Skeletal muscle satellite cell (primary cell): ENCODE data around the gene GPR160.
A peak's percentile ranks its signal among the peaks of the same experiment; 100 is the strongest.

Experiments used
- H3K27me3 ChIP-seq: 2 replicates; pipeline ENCODE4 v1.7.0; 2013; ENCODE audit warnings: low read length; ENCODE audit not compliant: control insufficient read depth, insufficient read depth
- H3K36me3 ChIP-seq: 2 replicates; pipeline ENCODE4 v1.7.0; 2013; ENCODE audit warnings: mild to moderate bottlenecking, control low read depth, low read length; ENCODE audit not compliant: insufficient read depth
- H3K4me1 ChIP-seq: 2 replicates; pipeline ENCODE4 v1.7.0; 2013; ENCODE audit warnings: low read length; ENCODE audit not compliant: control insufficient read depth, insufficient read depth
- H3K4me2 ChIP-seq: 2 replicates; pipeline ENCODE4 v1.7.0; 2013; ENCODE audit warnings: mild to moderate bottlenecking, low read length
- H3K4me3 ChIP-seq: 2 replicates; pipeline ENCODE4 v1.7.0; 2013; ENCODE audit warnings: low read length
- H3K9ac ChIP-seq: 2 replicates; pipeline ENCODE4 v1.7.0; 2013; ENCODE audit warnings: mild to moderate bottlenecking, low read depth, low read length, moderate library complexity
- H3K9me3 ChIP-seq: replicated peaks from 2 replicates; pipeline ENCODE4 v1.7.0; 2013; ENCODE audit warnings: mild to moderate bottlenecking, control low read depth, low read length

Gene GPR160

GRCh38 chr3:170033489-170033888 lies 4.3 kb upstream of the GPR160 start:
- H3K4me2 ChIP-seq, result no peak overlapping the region
- H3K27me3 ChIP-seq, result peaks cover 4% of the 10 kb centered on the region
- H3K4me3 ChIP-seq, result no peak overlapping the region
- no peaks in the 10 kb centered on the region for H3K36me3 ChIP-seq
- peaks cover 4% of the 10 kb centered on the region for H3K4me1 ChIP-seq
- H3K9ac ChIP-seq, result no peak overlapping the region
- no peaks in the 10 kb centered on the region for H3K9me3 ChIP-seq

- peaks cover 31% of the 10 kb centered on the region for H3K27me3 ChIP-seq
- no peaks in the 10 kb centered on the region for H3K36me3 ChIP-seq
- peak overlapping the region; percentile 85 for H3K4me2 ChIP-seq
- peak overlapping the region; percentile 26 for H3K9ac ChIP-seq
- H3K4me3 ChIP-seq, result peak overlapping the region; percentile 70
- H3K9me3 ChIP-seq, result no peaks in the 10 kb centered on the region
- peaks cover 9% of the 10 kb centered on the region for H3K4me1 ChIP-seq
These were observed 777 bp downstream of the GPR160 start for GRCh38 chr3:170038434-170039110.

DNA sequence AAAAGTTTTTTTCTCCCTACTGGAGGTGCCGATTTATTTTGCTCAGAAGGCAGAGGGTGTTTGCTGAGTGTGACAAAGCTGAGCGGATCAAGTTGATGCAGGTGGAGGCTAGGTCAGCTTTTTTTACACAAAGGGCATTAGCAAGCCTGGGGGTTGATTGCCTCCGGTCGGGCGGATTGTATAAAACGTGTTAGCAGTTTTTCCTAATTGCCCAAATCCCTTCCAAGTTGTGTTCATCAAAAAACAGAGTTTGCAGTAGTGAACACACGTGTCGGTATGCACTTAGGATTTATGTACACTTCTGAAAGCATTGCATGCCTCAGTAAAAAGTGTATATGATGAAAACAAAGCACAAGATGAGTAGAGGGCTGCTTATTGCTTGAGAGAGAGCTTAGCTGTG lies 2.6 kb downstream of the GPR160 start:
- Histone ChIP-seq H3K27me3 (peaks cover 31% of the 10 kb centered on the region), H3K9me3 (no peaks in the 10 kb centered on the region), H3K36me3 (no peaks in the 10 kb centered on the region), H3K4me3 (no peak overlapping the region), H3K4me1 (peaks cover 9% of the 10 kb centered on the region), H3K9ac (no peak overlapping the region), H3K4me2 (no peak overlapping the region)

DNA sequence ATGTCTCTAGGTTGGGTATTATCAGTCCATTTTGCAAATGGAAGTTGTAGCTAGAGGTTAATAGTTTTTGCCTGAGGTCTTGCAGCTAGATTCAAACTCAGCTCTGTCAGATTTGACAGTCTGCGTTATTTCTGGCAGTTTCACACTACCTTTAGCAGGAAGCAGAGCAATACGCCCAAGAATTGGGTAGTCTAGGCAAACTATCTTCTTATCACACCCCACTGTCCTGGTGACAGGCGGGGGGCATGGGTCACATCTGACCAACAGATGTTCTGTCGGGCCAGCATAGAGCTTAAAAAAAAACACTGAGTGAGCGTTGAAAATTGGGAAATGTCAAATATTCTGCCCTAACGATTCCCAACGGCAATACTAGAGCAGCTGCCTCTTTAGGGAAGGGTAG lies 5.7 kb downstream of the GPR160 start:
- Histone ChIP-seq H3K4me3 (no peak overlapping the region), H3K4me2 (no peak overlapping the region), H3K4me1 (peaks cover 4% of the 10 kb centered on the region), H3K9me3 (no peaks in the 10 kb centered on the region), H3K36me3 (no peaks in the 10 kb centered on the region), H3K27me3 (peaks cover 27% of the 10 kb centered on the region), H3K9ac (no peak overlapping the region)

DNA sequence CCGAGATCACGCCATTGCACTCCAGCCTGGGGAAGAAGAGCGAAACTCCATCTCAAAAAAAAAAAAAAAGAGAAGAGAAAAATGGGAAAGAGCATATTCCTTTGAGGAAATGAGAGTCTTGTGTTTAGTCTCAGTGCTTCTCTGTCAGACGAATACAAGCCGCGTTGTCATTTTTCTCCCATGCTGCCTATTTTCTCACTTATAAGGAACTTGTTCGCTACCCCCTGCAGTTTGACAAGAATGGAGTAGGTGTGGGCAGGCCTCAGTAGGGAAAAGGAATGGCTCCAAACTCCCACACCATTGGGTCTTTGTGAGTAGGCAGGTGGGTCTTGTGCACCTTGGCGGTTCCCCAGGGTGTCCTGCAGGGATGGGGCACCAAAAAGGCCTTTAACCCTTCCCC lies 6.5 kb downstream of the GPR160 start:
- Histone ChIP-seq H3K4me1 (peaks cover 1% of the 10 kb centered on the region), H3K36me3 (no peaks in the 10 kb centered on the region), H3K9ac (no peak overlapping the region), H3K9me3 (no peaks in the 10 kb centered on the region), H3K27me3 (peaks cover 20% of the 10 kb centered on the region), H3K4me3 (no peak overlapping the region), H3K4me2 (no peak overlapping the region)

DNA sequence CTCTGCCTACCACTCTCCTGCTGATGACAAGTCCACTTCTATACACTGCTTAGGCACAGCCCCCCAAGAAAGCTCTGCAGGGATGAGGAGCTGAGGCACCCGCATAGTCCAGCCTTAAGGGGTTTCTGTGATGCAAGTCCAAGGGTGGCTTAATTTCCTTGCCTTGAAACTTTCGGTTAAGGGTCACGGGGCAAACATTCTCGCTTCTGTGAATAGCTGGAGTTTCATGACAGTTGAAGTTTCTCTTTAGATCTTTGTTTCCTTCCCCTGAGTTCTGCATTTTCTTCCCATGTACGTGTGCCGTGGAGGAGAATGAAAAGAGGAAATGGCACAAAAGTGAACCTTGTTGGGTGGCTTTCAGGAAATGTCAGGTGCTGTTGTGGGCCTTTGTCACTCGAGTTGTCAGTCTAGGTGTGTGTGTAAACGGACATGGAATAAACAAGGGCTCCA lies 7.0 kb downstream of the GPR160 start:
- Histone ChIP-seq H3K4me1 (peaks cover 7% of the 10 kb centered on the region), H3K9ac (no peak overlapping the region), H3K4me3 (no peak overlapping the region), H3K36me3 (no peaks in the 10 kb centered on the region), H3K4me2 (no peak overlapping the region), H3K27me3 (peaks cover 15% of the 10 kb centered on the region), H3K9me3 (no peaks in the 10 kb centered on the region)

DNA sequence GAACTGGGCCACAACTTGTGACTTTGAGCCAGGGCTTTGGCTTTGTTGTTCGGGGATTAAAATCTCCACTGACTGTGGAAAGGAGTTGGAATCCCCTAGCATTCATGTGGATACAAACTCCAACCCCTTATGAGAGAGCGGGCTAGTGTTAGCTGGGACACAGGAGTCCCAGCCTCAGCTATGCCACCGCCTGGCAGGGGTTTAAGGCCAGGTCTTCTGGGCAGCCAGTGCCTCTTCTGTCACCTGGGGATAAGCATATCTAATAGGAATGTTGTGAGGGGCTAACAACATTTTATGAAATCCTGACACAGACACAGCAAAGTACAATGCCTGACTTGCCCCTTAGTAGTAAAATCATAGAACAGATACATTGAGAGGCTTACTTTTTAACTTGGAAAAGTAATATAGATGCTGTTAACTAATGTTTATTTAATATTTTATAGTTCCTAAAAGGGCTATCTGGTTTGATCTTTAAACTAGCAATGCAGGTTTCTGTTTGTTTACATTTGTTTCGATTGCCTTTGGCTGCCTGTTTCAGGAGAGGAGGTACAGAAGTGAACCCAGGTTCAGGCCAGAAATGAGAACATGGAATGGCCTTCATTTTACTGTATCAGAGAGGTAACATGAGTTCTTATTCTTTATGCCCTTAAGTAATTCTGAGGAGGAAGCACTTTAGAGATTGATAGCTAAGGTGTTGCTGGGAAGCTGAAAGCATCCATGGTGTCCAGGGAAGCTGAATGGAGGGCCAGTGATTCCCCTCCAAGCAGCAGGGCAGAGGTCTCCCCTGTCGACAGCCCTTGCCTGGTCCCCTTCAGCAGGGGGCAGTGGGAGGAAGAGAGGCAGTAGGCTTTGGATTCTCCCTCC lies 8.7 kb downstream of the GPR160 start:
- no peak overlapping the region for H3K4me3 ChIP-seq
- H3K27me3 ChIP-seq, result peaks cover 3% of the 10 kb centered on the region
- no peaks in the 10 kb centered on the region for H3K9me3 ChIP-seq
- no peak overlapping the region for H3K9ac ChIP-seq
- peaks cover 8% of the 10 kb centered on the region for H3K4me1 ChIP-seq
- H3K4me2 ChIP-seq, result no peak overlapping the region
- H3K36me3 ChIP-seq, result no peaks in the 10 kb centered on the region

- Histone ChIP-seq H3K9ac (no peak overlapping the region), H3K4me2 (no peak overlapping the region), H3K4me1 (peaks cover 8% of the 10 kb centered on the region), H3K27me3 (no peaks in the 10 kb centered on the region), H3K4me3 (no peak overlapping the region), H3K9me3 (no peaks in the 10 kb centered on the region), H3K36me3 (no peaks in the 10 kb centered on the region)
These were observed 9.3 kb downstream of the GPR160 start for GRCh38 chr3:170047133-170047404.

DNA sequence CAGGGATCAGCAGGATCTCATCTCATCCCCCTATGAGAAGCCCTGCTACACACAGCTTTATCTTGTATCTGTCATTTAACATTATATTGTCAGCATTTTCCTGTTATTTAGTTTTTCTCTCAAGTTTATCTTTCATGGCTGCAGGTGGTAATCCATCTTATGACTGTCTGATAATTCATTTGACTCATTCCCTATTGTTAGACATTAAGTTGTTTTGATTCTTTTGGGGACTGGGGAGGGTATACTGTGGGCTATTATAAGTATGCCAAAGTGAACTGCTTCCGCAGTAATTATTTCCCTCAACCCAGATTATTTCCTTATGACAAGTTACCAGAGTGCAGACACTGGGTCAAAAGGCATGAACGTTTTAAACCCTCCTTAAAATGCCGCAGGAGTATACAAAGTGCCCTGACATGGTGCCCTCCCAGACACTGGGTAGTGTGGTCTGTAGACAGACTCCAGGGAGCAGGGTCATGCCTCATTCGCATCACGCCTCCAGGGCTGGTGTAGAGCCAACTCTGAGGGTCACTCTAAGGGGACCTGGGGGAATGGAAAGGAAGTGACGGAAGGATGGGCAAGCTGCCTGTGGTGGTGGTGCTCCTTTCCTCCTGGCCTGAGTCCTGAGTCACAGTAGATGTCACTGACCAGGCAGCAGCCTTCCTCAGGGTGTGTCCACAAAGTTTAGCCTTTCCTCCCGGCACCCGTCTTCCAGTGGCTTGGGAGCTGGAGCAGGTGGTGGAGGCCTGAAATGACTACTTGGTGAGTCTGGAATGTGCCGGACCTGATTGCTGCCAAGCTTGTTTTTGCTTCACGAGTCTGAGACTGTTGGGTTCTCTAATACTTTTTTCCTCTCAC lies 11.6 kb downstream of the GPR160 start:
- Histone ChIP-seq H3K9me3 (no peaks in the 10 kb centered on the region), H3K9ac (no peak overlapping the region)

GRCh38 chr3:170050753-170051152 lies 13.0 kb downstream of the GPR160 start:
- Histone ChIP-seq H3K27me3 (no peaks in the 10 kb centered on the region), H3K4me2 (no peak overlapping the region), H3K9me3 (no peaks in the 10 kb centered on the region), H3K36me3 (no peaks in the 10 kb centered on the region), H3K4me1 (peaks cover 8% of the 10 kb centered on the region), H3K9ac (no peak overlapping the region), H3K4me3 (no peak overlapping the region)

More for the DNA sequence above, 11.6 kb downstream of the GPR160 start:
- H3K4me3 ChIP-seq, result no peak overlapping the region
- no peaks in the 10 kb centered on the region for H3K27me3 ChIP-seq
- peak overlapping the region; percentile 14 for H3K4me2 ChIP-seq
- H3K36me3 ChIP-seq, result no peaks in the 10 kb centered on the region
- peaks cover 8% of the 10 kb centered on the region for H3K4me1 ChIP-seq

GRCh38 chr3:170052398-170052797 lies 14.6 kb downstream of the GPR160 start:
- peaks cover 8% of the 10 kb centered on the region for H3K4me1 ChIP-seq
- H3K36me3 ChIP-seq, result no peaks in the 10 kb centered on the region
- H3K27me3 ChIP-seq, result no peaks in the 10 kb centered on the region
- no peak overlapping the region for H3K9ac ChIP-seq
- no peak overlapping the region for H3K4me2 ChIP-seq
- H3K4me3 ChIP-seq, result no peak overlapping the region
- H3K9me3 ChIP-seq, result no peaks in the 10 kb centered on the region
